Measurements from ENCODE around the gene TMEM132E. TPM values are rescaled to one million over a fixed set of nuclear protein-coding genes. Genes with fewer than 3 reads are reported as not detected.

The TMEM132E gene
- total RNA-seq, 1 donor = not detected

DNA sequence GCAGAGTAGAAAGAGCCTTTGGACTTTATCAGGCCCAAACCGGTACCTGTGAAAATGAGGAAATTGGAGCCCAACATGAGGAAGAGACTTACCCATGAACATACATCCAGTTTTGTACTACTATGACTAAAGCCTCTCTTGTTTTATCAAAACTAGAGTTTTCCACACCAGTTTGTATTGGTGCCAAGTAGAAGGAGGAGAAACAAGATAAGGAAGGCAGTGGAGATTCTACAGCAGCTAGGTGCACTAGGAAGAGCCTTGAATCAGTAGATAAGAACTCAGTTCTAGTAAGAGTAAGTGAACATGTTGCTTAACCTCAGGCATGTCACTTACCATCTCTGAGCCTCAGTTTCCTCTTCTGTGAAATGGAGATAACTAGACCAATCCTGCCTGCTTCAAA, 13.7 kb upstream of the TMEM132E start:
- Histone ChIP-seq H2AFZ (ENCODE audit: low read length) (no peak overlapping the region), H3K27me3 (ENCODE audit: insufficient read depth, low read length) (no peaks in the 10 kb centered on the region), H3K4me1 (ENCODE audit: insufficient read depth, low read length) (no peaks in the 10 kb centered on the region), H3K79me2 (ENCODE audit: insufficient read depth, low read length) (no peaks in the 10 kb centered on the region), H4K20me1 (ENCODE audit: insufficient read depth, low read length) (no peaks in the 10 kb centered on the region), H3K36me3 (ENCODE audit: insufficient read depth, low read length) (no peaks in the 10 kb centered on the region), H3K4me2 (ENCODE audit: insufficient read depth, low read length) (no peak overlapping the region), H3K9me3 (ENCODE audit: low read depth, low read length) (no peaks in the 10 kb centered on the region), H3K27ac (ENCODE audit: low read depth, low read length) (no peak overlapping the region), H3K4me3 (ENCODE audit: insufficient read depth, low read length) (no peak overlapping the region)
- no peak for DNase-seq (ENCODE audit: insufficient read length, low spot score, missing footprints)
- TF ChIP-seq, protein P1, sequence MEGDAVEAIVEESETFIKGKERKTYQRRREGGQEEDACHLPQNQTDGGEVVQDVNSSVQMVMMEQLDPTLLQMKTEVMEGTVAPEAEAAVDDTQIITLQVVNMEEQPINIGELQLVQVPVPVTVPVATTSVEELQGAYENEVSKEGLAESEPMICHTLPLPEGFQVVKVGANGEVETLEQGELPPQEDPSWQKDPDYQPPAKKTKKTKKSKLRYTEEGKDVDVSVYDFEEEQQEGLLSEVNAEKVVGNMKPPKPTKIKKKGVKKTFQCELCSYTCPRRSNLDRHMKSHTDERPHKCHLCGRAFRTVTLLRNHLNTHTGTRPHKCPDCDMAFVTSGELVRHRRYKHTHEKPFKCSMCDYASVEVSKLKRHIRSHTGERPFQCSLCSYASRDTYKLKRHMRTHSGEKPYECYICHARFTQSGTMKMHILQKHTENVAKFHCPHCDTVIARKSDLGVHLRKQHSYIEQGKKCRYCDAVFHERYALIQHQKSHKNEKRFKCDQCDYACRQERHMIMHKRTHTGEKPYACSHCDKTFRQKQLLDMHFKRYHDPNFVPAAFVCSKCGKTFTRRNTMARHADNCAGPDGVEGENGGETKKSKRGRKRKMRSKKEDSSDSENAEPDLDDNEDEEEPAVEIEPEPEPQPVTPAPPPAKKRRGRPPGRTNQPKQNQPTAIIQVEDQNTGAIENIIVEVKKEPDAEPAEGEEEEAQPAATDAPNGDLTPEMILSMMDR (IDR thresholded peaks at IDR 0.05; ENCODE audit: extremely low read depth, low read depth, low read length) = no peak

DNA sequence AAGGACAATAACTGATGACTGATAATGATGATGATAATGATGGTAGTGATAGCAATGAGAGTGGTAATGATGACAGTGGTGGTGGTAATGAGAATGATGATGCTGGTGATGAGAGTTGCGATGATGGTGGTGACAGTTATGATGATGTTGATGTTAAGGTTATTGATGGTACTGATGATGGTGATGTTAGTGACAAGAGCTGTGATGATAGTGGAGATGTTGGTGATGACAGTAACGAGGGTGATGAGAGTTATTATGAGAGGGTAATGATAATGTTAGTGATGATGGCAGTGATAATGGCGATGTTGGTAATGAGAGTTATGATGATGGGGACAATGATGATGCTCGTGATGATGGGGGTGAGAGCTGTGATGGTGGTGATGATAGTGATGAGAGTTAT, 13.2 kb upstream of the TMEM132E start:
- Histone ChIP-seq H3K36me3 (ENCODE audit: insufficient read depth, low read length) (no peaks in the 10 kb centered on the region), H4K20me1 (ENCODE audit: insufficient read depth, low read length) (no peaks in the 10 kb centered on the region), H2AFZ (ENCODE audit: low read length) (no peak overlapping the region), H3K4me2 (ENCODE audit: insufficient read depth, low read length) (no peak overlapping the region), H3K79me2 (ENCODE audit: insufficient read depth, low read length) (no peaks in the 10 kb centered on the region), H3K27ac (ENCODE audit: low read depth, low read length) (no peak overlapping the region), H3K27me3 (ENCODE audit: insufficient read depth, low read length) (no peaks in the 10 kb centered on the region), H3K4me1 (ENCODE audit: insufficient read depth, low read length) (no peaks in the 10 kb centered on the region), H3K9me3 (ENCODE audit: low read depth, low read length) (no peaks in the 10 kb centered on the region), H3K4me3 (ENCODE audit: insufficient read depth, low read length) (no peak overlapping the region)
- TF ChIP-seq, protein P1 (IDR thresholded peaks at IDR 0.05; ENCODE audit: extremely low read depth, low read depth, low read length) = no peak
- DNase-seq (ENCODE audit: insufficient read length, low spot score, missing footprints) = no peak

DNA sequence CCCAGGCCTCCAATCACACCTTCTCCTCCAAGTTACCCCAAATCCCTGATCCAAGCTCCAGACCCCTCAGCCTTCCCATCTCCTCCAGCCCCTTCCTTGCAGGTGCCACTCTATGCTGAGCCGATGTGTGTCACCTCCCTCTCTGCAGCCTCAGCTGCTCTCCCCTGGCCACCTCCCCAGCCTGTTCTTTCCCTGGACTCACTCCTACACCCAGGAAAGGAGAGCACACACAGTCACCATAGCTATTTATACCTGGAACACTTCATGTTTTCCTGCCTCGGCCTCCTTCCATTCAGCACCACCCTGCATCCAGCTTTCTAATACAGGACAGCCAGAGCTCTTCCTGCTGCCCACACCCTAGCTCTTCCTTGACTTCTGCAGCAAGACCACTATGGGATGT, 12.5 kb upstream of the TMEM132E start:
- Histone ChIP-seq H3K27me3 (ENCODE audit: insufficient read depth, low read length) (no peaks in the 10 kb centered on the region), H2AFZ (ENCODE audit: low read length) (no peak overlapping the region), H3K36me3 (ENCODE audit: insufficient read depth, low read length) (no peaks in the 10 kb centered on the region), H3K4me1 (ENCODE audit: insufficient read depth, low read length) (no peaks in the 10 kb centered on the region), H4K20me1 (ENCODE audit: insufficient read depth, low read length) (no peaks in the 10 kb centered on the region), H3K9me3 (ENCODE audit: low read depth, low read length) (no peaks in the 10 kb centered on the region), H3K27ac (ENCODE audit: low read depth, low read length) (no peak overlapping the region), H3K4me2 (ENCODE audit: insufficient read depth, low read length) (no peak overlapping the region), H3K4me3 (ENCODE audit: insufficient read depth, low read length) (no peak overlapping the region), H3K79me2 (ENCODE audit: insufficient read depth, low read length) (no peaks in the 10 kb centered on the region)
- TF ChIP-seq, protein P1 (IDR thresholded peaks at IDR 0.05; ENCODE audit: extremely low read depth, low read depth, low read length) = no peak
- DNase-seq (ENCODE audit: insufficient read length, low spot score, missing footprints) = no peak

DNA sequence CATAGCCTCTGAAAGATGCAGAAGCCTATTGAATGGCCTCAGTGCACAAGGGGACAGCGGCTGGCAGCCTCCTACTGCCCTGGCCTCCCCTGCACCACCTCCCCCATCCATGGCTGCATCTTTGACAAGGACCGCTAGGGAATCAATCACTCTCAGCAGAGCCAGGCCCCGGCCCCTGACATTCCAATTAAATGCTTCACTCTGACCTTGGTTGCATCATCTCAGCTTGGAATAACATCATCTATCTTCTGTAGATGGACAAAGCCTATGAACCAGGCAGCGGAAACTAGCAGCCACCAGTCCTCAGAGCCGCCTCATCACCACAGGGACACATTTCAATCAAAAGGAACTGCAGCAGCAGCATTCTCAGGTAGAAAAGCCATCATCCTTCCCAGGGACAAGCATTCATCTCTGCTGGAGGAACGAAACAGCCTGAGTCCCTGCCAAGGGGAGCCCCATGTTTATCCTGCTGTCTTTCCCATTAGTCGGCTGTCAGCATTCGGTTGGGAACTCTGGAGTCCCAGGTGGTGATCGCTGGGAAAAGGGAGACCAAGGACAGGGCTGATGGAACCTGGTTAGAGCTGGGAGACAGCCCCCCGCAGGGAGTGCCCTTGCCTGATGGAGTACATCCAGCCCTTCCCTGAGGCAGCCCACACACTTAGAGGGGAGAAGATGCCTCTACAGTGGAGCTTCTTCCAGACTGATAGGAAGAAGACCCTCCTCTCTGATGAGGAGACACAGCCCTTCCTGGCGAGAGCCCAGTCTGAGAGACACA, 11.5 kb upstream of the TMEM132E start:
- Histone ChIP-seq H3K36me3 (ENCODE audit: insufficient read depth, low read length) (no peaks in the 10 kb centered on the region), H4K20me1 (ENCODE audit: insufficient read depth, low read length) (no peaks in the 10 kb centered on the region), H3K4me3 (ENCODE audit: insufficient read depth, low read length) (no peak overlapping the region), H3K4me1 (ENCODE audit: insufficient read depth, low read length) (no peaks in the 10 kb centered on the region), H3K4me2 (ENCODE audit: insufficient read depth, low read length) (no peak overlapping the region), H3K9me3 (ENCODE audit: low read depth, low read length) (no peaks in the 10 kb centered on the region), H3K27me3 (ENCODE audit: insufficient read depth, low read length) (no peaks in the 10 kb centered on the region), H3K27ac (ENCODE audit: low read depth, low read length) (no peak overlapping the region), H2AFZ (ENCODE audit: low read length) (no peak overlapping the region), H3K79me2 (ENCODE audit: insufficient read depth, low read length) (no peaks in the 10 kb centered on the region)
- TF ChIP-seq, protein P1 (IDR thresholded peaks at IDR 0.05; ENCODE audit: extremely low read depth, low read depth, low read length) = no peak
- no peak for DNase-seq (ENCODE audit: insufficient read length, low spot score, missing footprints)
